HG02840 (cell line): ENCODE measurements around the gene CSNK2A2.

Source experiments
- ATAC-seq: cut with Tn5 transposase; IDR thresholded peaks from one replicate; pipeline ENCODE4 v1.9.1; 2021; ENCODE audit warnings: mild to moderate bottlenecking, moderate library complexity, moderate number of reproducible peaks; ENCODE audit not compliant: unreplicated experiment, low FRiP score

CSNK2A2 gene

GRCh38 chr16:58152246-58152868 lies 45.5 kb downstream of the CSNK2A2 start:
- no peak for ATAC-seq

GRCh38 chr16:58148526-58148925 lies 49.4 kb downstream of the CSNK2A2 start:
- no peak for ATAC-seq

GRCh38 chr16:58148099-58148498 lies 49.8 kb downstream of the CSNK2A2 start:
- ATAC-seq: no peak

DNA sequence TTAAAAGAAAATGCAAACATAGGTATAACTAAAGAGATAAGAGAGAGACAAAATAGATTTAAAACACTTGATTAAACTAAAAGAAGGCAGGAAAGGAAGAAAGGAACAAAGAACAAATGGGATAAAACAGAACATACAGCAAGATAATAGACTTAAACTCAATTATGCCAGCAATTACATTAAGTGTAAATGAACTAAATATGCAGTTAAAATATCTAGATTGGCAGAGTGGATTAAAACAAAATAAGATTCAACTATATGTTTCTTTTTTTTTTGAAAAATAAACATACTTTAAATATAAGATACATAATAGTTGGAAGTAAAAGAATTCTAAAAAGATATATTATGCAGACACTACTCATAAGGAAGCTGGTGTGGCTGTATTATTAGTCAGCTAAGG lies 59.1 kb downstream of the CSNK2A2 start:
- no peak for ATAC-seq

DNA sequence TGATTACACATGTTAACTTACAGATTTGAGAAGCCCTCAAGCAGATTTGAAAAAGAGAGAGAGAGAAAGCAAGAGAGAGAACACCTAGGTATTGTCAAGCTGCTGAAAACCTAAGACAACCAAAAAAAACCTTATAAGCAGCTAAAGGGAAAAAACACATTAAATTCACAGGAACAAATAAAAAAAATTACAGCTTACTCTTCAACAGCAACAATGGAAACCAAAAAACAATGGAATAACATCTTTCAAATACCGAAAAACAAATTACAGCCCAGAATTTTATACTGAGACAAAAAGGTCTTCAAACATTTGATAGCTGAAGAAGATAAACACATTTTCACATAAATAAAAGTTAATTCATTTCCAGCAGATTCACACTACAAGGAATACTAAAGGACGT lies 60.3 kb downstream of the CSNK2A2 start:
- no peak for ATAC-seq

DNA sequence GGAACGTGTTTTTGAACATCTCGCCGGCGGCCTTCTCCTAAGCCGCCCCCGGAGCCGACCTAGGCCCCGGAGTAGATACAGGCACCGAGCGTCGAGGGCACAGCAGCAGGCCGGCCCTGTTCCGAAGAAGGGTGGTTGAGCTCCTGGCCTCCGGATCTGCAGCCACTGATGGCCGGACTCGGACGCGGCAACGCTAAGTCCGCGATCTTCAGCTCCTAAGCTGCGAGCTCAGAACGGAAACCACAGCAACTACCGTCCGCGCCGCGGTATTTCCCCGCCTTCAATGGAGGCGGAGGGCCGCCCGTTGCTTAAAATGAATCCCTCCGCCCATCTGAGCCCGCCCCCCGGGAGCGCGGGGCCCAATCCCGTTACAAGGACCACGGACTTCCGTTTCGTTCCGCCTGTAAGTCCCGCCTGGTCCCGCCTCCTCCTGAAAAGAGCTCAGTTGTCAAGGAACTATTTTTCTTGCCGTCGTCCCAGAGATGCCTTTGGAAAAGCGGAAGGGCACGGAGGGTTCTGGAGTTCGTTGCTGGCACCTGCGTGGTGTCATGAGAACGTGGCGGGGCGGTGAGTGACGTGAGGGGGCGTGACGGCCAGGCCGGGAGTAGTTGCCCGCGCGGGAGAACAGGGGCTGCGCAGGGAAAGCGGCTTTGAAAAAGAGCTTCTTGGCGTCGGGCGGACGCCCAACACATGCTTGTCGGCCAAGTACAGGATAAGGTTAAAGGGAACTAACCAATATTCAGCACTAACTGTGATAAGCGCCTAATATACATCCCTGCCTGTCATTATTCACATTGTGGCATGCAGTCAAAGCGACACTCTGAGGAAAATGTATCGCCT lies 68.6 kb downstream of the CSNK2A2 start, which contains the start of gene CFAP20:
Gene CFAP20, minus strand, starts transcription at position 285 of the 840 bp plus-strand sequence. Its CDS starts 266 bp downstream, at position 19.
- ATAC-seq: peak; percentile 93

GRCh38 chr16:58128711-58129096 lies 69.2 kb downstream of the CSNK2A2 start:
- ATAC-seq: peak; percentile 5

DNA sequence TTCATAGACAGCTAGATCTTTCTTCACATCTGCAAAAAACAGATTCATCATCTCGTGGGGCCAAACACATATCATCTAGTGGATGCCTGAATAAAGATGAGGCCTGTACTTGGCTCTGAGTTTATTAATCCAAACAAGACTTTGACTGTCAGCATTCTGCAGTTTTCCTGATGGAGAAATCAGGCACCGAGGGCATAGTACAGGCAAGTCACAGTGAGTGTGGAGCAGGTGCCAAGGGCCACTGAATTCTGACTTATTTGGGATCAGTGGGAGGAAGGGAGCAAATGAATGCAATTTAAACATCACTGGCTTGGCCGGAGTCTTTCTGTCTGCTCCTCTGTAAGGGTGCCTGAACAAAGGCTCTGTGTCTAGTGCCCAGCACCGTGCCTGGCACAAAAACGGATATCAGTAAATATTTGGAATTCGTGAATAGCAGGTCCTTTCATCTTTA lies 69.7 kb downstream of the CSNK2A2 start:
- ATAC-seq: no peak

DNA sequence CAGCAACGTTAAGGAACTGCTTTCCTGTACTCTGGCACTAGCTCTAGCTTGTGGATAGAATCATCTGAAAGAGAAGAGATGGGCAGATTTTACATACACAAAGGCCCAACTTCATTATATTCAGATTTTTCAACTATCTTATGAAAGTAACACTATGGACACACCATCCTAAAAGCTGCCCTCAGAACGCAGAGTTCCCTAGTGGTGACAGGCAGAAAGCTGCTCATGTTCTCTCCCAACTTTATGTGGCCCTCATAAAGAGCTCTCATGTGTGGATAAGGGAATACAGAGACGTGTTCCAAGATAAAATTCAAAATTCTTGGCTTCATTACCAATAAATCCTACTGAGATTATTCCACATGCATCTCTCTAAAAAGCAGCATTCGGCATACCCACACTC lies 70.3 kb downstream of the CSNK2A2 start:
- ATAC-seq: no peak

GRCh38 chr16:58127033-58127556 lies 70.8 kb downstream of the CSNK2A2 start:
- ATAC-seq: no peak

- no peak for ATAC-seq
Measured at GRCh38 chr16:58126451-58126961, 71.4 kb downstream of the CSNK2A2 start.

DNA sequence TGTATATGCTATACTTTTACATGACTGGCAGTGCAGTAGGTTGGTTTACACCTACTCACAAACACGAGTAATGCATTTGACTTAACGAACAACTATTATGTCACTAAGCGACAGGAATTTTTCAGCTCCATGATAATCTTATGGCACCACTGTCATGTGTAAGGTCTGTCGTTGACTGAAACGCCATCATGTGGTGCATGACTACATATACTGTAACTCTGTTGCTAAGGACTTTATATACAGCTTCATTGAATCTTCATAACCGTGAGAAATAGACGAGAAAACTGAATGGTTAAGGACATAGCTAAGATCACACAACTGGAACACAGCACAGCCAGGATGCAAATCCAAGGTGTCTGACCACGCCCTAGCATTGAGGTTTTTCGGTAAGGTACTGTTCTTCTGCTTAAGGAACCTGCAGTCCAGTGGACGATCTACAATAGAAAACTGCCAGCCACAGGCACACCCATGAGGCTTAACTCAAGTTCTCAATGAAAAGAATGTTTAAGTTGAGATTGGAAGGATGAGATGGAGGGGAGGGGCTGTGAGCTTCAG lies 72.0 kb downstream of the CSNK2A2 start:
- no peak for ATAC-seq

- ATAC-seq: no peak
Measured at GRCh38 chr16:58125041-58125440, 72.9 kb downstream of the CSNK2A2 start.

GRCh38 chr16:58124601-58124915 lies 73.3 kb downstream of the CSNK2A2 start:
- no peak for ATAC-seq

DNA sequence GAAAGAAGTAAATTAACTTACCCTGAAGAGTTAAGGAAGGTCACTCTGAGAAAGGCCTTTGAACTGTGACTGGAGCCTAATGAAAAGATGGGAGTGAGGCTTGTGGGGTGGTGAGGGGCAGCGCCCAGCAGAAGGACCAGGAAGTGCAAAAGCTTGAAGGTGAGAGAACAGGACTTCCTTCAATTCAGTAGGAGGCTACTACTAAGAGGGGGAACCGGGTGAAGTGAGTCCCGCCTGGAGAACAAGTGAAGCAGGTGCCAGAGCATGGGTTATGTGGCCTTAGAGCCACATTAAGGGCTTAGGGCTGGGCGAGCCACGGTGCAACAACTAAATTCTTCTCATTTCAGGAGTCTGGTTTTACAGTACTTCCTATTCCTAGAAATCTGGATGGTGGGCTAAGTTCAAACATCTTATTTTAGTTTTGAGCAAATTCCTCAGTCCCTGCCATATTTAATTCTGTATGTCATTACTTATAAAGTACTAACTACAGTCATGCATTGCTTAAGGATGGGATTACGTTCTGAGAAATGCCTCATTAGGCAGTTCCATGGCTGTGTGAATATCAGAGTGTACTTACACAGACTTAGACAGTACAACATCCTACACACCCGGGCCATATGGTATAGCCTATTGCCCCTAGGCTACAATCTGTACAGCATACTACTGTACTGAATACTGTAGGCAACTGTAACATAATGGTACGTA lies 73.9 kb downstream of the CSNK2A2 start:
- no peak for ATAC-seq

DNA sequence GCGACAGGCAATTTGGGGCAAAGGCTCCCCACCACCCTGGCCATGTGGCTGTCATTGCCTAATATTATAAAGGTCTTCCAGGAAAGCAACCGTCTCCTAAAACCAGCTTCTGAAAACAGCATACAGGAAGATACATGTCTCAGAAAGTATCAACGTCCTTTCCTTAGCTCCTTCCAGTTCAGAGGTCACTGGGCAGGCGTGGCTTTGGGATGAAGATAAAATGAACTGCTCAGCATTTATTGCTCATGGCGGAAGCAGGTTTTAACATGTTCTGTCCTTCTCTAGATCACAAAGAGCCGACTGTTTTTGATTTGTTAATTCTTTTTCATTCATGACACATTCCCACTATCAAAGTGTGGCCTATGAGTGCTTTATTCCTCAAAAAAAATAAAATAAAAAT lies 76.8 kb downstream of the CSNK2A2 start:
- ATAC-seq: no peak

- no peak for ATAC-seq
Measured at GRCh38 chr16:58120234-58120633, 77.7 kb downstream of the CSNK2A2 start.

DNA sequence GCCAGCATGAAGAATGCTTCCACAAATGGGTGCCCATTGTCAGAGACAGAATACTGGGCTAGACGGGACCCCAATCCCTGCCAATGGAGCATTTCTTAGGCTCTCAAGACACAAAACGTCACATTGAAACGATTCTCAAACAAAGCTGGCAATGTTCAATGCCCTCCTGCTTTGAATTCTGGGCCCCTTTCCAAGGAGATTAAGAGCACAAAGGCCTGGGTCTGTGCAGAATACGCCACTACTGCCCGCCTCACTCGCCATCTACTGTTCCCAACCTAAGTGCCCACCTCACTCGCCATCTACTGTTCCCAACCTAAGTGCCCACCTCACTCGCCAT lies 78.4 kb downstream of the CSNK2A2 start:
- no peak for ATAC-seq

DNA sequence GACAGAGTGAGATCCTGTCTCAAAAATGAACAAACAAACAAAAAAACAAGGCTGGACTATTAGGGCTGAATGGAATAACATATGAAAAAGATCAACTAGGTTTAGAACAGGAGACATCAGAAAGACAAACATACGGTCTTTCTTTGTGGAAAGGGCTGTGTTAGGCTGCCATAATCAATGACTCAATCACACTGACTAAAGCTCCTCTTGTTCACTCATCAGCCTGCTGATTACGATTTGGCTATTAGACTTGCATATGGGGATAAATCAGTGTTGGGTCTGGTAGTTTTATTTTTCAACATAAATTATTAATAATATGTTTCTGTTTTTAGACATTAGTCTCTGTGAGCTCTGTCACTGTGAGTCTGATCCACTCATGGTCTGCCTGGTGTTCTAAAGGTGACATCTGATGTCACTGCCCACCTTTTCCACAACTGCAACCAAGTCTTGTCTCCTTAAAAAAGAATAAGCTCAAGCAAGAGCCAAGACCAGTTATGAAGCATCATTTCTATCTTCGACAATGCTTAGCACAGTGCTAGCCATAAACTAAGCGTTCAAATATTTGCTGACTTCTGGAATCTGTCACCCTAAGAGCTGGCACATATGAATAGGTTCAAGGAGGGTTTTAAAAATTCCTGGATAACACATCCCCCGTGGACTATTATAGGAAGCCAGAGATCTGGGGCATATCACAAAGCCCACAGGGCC lies 79.0 kb downstream of the CSNK2A2 start:
- no peak for ATAC-seq

- no peak for ATAC-seq
Measured at GRCh38 chr16:58116529-58116928, 81.4 kb downstream of the CSNK2A2 start.
